Fibroblast of lung (primary cell): Measurements from ENCODE around the gene RGS16.

Experiments
- EZH2 ChIP-seq: IDR thresholded peaks from 2 replicates; pipeline ENCODE4 v1.5.1; 2012; ENCODE audit warnings: low read length, control low read depth, mild to moderate bottlenecking; ENCODE audit errors: missing control alignments
- TF ChIP-seq, protein P1 (sequence below), 2 donors: IDR thresholded peaks in 1 of 2; conservative IDR thresholded peaks in 1 of 2; 1 replicate in 1 of 2; 2 replicates in 1 of 2; pipeline ENCODE4 v1.5.1; 2011 to 2012; ENCODE audit warnings: low read length in 2 of 2, control low read depth in 1 of 2, inconsistent platforms in 1 of 2, low read depth in 1 of 2, mild to moderate bottlenecking in 1 of 2

GRCh38 chr1:182615468-182616129 lies 11.4 kb upstream of the RGS16 start:
- TF ChIP-seq, protein P1, sequence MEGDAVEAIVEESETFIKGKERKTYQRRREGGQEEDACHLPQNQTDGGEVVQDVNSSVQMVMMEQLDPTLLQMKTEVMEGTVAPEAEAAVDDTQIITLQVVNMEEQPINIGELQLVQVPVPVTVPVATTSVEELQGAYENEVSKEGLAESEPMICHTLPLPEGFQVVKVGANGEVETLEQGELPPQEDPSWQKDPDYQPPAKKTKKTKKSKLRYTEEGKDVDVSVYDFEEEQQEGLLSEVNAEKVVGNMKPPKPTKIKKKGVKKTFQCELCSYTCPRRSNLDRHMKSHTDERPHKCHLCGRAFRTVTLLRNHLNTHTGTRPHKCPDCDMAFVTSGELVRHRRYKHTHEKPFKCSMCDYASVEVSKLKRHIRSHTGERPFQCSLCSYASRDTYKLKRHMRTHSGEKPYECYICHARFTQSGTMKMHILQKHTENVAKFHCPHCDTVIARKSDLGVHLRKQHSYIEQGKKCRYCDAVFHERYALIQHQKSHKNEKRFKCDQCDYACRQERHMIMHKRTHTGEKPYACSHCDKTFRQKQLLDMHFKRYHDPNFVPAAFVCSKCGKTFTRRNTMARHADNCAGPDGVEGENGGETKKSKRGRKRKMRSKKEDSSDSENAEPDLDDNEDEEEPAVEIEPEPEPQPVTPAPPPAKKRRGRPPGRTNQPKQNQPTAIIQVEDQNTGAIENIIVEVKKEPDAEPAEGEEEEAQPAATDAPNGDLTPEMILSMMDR (conservative IDR thresholded peaks at IDR 0.05 in 1 of 2, IDR thresholded peaks at IDR 0.05 in 1 of 2; ENCODE audit: low read depth in 1 of 2, low read length in 2 of 2) = no peak
- no peak for TF ChIP-seq EZH2
